Superior temporal gyrus (tissue), 1 donor: Measurements from ENCODE around the gene SLX4IP.
"Not testable (repeated sequence)": the region's sequence is repeated elsewhere in the genome, so short reads cannot be mapped to it uniquely, and the experiment has no call there.

Experiments
- DNase-seq: peaks from one replicate; pipeline ENCODE4 v3.0.0-alpha.2; 2016; ENCODE audit errors: extremely low spot score

Gene SLX4IP

DNA sequence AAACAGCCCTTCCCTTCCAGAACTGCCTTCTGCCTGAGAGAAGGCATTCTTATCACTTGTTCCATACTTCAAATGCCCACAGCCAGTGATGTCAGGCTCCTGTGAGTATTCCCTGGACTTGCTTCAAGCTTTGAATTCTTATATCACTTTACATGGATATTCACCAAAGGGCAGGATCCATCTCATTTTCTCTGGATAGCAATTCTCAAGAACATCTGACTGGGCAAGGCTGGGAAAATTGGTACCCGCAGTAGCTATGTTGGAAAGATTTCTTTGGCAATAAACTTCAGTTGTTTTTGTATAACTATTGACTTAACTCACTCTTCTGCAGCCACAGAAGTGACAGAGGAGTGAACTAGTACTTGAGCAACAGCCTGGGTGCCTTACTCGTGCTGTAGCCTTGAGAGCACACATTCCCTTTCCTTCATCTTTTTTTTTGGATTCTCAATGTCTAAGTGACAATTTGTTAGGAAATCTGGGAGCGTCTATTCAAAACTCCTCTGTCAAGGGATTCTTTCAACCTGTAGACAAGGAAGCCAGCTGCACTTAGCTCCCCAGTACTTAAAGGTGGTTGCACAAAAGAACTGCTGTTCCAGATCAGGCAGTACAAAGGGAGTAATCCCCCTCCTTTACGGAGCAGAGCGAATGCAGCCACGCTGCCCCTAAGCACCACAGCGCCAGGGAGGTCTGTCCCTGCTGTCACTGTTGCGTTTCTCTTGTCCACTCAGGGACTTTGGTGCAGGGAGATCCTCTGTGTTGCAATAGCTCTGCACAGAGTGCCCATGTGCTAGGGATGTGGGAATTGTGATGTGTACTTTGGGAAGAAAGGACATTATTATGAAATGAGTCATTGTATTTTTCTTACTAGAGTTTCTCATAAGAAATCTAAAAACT, 169.1 kb downstream of the SLX4IP start:
- peak; percentile 38 for DNase-seq

DNA sequence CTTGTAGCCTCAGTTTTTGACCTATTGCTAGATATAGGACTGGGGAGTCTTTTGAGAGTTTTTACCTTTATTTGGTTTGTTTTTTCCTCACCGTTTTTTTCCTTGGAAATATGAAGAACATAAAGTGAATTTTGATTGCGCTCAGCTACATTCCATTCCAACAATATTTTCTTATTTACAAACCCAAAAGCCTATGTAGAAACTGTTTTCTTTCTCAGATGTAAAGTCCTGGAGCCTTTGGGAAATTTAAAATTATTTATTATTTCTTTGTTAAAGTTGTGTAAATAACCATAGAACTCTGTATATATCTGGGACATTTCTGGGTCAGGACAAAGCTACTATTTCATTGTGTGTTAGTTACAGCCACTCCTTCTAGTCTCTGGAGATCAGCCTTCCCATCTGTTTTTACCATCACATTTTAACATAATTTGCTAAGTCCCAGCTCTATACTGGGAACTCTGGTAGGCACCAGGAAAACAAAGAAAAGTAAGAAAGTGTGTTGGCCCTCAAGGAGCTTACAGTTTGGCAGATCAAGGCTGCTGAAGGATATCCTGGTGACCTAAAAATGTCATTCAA, 169.8 kb downstream of the SLX4IP start:
- DNase-seq: no peak

- DNase-seq: peak; percentile 57
Observed at GRCh38 chr20:10605547-10606195, 170.6 kb downstream of the SLX4IP start.

DNA sequence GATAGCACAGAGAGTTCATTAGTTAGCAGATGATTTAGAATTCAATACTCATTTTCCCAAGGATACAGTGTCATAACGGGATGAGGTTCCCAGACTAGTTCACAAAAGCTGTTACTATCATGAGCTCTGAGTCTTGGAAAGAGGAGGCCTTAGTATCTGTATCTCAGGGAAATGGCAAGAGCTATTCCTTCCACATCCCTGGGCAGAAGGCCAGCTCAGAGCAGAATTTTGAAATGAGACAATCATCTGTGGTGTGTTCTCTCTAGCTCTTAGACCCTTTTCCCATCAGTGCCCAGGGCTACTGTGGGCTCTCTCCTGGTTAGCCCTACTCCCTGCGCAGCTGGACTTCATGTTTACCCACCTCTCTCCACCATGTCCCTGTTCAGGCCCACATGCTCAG, 174.2 kb downstream of the SLX4IP start:
- no peak for DNase-seq

DNA sequence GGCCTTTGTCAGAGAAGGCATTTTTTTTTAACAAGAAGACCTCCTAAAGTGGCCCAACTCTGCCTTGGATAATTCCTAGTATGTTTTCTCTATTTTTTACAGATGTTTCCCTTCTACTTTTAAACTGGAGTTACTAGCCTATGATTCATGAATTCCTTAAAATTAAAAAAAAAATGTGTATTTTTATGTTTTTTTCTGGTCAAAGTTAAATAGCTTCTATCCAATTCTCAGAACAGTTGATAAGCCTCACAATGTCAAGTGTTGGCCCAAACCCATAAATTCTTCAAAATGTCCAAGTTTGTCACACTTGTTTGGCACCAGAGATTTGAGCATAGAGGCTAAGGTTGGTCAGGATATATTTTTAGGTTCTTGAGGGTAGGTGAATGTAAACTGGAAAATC, 174.7 kb downstream of the SLX4IP start:
- DNase-seq: no peak

GRCh38 chr20:10610251-10610650, 175.1 kb downstream of the SLX4IP start:
- DNase-seq: no peak

- peak; percentile 45 for DNase-seq
Observed at GRCh38 chr20:10611357-10611756, 176.3 kb downstream of the SLX4IP start.

DNA sequence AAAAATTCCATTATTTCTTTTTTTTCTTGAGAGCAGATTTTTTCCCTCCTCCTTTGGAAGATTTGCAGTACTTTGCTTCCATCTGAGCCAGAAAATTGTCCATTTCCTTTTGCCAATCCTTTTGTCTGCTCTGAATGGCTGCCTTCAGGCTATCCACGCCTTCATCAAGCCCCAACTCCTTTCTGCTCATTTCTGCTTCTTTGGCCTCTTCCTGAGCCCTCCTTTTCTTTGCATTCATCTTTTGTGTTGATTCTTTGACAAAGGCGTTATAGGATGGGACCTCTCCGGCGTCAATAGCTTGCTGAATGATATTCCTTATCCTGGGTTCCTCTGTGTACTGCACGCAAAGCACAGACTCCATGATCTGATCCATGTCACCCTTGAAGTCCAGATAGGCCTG, 178.3 kb downstream of the SLX4IP start:
- not testable (repeated sequence) for DNase-seq

DNA sequence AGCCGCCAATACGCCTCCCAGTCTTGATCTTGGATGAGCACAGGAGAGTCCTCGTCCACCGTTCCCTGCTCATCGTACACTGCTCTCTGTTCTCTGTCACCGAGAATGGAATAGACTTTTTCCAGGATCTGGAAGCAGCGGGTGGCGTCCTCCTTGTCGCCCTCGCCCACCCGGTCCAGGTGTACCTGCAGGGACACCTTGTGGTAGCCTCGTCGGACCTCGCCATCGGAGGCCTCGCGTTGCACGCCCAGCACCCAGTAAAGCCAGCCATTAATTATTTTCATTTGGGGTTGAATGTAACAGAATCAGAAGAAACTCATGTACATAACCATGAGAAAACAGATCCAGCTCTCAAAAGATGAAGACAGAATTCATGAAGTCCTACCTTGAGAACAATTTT, 178.8 kb downstream of the SLX4IP start:
- no peak for DNase-seq

DNA sequence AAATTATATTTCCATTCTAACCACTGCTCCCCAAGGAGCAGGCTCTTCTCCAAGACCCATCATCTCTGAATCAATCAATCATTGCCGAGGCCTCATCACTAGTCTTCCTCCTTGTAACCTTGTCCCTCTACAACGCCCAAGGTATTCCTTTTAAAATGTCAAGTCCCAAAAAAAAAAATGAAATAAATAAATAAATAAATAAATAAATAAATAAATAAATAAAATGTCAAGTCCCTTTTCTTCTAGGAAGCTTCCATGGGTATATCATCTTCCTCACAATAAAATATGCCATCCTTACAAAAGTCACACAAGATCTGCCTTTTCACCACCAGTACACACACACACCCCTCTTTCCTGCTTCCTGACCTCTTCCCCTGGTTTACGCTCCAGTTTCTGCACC, 181.1 kb downstream of the SLX4IP start:
- no peak for DNase-seq

GRCh38 chr20:10617549-10618133, 182.5 kb downstream of the SLX4IP start:
- DNase-seq: not testable (repeated sequence)

DNA sequence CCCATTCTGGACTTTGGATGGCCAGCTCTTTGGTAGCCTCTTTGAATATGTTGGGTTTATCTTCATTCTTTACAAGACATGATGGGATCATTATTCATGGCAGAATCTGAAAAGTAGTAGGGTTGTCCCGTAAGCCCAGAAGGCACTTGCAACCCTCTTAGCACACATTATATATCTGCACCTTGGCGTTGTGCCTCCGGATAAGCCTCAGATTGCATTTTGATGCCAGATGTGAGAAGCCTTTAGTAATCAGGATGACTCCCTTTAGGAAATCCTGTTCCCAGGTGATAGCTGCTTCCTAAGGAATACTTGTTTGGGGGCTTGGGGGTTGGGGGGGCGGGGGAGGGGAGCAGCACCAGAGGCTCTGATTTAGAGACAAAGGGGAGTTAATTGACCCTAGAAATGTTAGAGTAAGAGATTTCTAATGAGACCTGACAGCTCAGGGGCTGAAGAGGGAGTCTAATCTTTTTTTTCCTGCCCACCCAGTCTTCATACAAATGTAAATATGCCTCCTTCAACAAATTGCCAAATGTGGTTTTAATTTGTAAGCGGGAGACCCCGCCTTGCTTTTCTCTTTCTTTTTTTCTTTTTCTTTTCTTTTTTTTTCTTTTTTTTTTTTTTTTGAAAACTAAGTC, 183.6 kb downstream of the SLX4IP start:
- no peak for DNase-seq

GRCh38 chr20:10619427-10619826, 184.3 kb downstream of the SLX4IP start:
- DNase-seq: no peak

DNA sequence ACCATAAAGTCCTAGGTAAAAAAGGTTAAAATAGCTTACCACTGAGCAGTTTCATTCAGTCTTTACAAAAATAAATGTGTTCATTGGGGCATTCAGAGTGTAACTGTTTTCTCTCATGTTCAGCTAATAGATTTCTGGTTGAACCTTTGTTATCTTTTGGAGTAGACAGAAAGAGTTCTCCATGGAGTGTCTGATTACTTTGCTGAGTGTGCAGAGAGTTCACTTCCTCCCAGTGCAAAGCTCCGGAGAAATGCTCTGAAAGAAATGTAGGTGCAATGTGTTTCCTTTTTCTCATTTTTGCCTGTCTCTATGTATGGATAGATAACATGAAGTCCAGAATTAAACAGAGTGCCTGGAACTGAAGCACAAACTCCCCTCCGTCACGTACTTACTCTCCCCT, 186.0 kb downstream of the SLX4IP start:
- DNase-seq: no peak

DNA sequence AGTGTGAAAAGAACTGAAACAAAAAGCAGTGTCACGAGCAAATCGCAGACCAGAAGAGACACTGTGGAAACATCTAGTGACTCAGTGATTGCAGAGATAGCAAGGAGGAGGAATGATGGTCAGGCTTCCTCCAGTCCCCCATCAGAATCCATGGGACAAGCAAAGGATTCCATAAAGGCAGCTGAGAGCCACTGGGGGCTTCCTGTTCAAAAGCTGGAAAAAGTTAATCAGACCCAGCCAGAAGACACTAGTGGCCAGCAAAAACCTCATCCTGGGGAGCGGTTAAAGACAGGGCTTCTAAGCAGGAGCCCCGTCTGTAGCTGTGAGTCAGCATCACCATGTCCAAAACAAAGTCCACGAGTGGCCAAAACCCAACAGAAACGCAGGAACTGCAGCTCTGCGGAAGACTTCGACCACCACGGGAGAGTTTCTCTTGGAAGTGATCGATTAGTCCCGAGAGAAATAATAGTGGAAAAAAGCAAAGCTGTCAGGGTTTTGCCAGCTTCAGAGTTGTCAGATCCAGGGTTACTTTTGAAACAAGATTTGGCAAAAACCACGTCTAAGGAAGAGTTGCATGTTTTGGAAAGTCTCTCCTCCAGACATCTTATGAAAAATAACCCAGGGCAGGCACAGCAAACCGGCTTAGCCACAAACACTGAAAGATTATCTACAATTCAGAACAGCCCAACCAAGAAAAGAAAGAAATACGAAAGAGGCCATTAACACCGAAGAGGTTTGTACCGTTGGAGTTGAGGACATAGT, 187.7 kb downstream of the SLX4IP start:
- no peak for DNase-seq

DNA sequence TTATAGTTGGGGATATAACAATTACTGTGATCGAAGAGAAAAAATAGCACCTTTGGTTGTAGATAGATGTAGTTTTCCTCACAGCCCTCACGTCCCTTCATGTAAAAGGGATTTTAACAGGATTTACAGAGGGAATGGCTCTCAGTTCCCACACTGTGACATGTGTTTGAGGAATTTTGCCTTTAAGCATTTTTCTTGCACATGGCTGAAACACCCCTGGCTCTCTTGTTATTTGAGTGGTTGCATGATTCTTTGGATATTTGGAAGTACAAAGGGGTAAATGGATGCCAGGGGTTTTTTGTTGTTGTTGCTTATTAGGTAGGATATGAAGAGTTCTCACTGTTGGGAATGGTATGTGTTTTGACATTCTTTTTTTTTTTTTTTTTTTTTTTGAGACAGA, 190.5 kb downstream of the SLX4IP start:
- no peak for DNase-seq

DNA sequence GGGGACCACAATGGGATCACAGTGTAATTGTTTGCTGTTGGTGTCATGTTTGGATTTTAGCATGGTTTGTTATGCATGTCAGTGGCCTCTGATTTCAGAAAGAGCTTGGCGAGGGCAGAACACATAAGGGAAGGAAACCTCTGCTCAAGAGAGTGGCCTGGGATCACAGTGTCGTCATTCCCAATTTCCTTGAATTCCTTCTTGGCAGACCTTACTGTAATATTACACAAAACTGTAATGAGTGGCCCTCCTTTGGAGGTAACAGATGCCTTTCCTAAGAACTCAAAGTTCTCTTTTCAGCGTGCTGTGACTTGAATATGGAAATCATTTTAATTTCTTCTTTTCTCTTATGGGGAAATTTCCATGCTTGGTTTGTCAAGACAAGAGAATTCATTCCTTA, 191.8 kb downstream of the SLX4IP start:
- no peak for DNase-seq

DNA sequence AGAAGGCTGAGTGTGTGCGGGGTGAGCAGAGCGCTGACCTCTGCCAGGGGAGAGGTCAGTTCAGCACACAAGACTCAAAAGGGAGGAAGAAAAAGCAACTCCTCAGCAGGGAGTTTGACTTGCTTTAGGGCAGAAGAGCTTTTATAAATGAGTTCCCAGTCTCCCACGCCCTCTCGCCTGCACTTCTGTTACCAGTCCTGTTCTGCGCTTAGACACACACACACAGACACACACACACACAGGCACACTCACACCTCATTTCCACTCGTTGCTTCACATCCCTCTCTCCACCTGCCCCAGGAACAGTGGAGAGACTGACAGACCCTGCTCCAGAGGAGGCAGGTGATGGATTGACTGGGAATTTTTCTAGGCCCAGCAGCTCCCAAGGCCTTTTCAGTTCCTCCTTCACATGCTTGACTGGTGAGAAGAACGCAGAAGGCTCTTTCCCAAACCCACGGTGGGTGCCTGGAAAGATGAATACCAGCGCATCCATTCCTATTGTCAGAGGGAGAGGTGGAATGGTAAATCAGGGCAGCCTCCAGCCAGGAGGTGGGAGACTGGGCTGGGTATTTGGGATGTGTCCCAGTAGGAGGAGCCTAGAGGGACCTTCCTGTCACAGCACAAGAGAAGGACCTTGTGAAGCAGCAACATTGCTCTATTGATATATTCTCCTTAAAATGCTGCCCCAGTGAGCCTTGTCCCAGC, 195.0 kb downstream of the SLX4IP start:
- no peak for DNase-seq

GRCh38 chr20:10631126-10631525, 196.0 kb downstream of the SLX4IP start:
- DNase-seq: no peak

DNA sequence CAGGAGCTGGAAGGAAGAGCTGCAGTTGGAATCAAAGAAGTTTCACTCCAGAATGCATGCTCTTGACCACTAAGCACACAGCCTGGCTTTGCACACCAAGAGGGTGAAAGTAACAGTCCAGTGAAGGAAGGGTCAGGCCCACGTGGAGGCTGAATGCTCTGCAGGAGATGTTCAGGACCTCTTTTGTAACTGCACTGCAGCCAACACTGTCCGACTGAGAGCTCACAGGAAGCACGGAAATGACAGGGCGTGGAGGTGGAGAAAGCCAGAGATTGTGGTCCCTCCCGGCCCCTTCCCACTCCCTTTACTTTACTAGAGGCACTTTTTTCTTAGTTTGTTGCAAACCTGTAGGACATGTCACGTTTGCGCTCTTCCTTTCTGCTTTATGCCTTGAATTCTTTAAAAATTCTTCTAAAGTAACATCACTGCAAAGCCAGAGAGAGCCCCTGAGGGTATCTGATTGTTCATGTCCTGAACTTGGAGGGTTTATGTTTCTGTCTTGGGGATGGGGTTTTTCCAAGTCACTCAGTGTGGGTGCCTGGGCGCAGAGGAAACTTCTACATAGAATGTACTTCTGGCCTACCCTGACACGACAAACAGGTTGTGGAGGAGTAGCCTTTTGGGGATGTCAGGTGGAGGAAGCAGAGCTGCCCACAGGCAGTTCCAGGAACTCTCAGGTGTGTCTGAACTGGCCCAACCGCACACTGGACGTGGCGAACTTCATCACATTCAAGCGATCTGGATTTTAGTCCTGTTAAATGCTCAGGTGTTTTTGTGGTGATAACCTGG, 197.8 kb downstream of the SLX4IP start:
- no peak for DNase-seq
